CD4-positive, alpha-beta T cell treated with Interleukin-6 for 4 hours (primary cell): Measurements from ENCODE around the gene NLRP3.
"Not testable (repeated sequence)": the region's sequence is repeated elsewhere in the genome, so short reads cannot be mapped to it uniquely, and the experiment has no call there.

Experiments
- DNase-seq: peaks from one replicate; pipeline ENCODE4 v3.0.0-alpha.2; 2020; ENCODE audit warnings: mixed read lengths

NLRP3 gene

DNA sequence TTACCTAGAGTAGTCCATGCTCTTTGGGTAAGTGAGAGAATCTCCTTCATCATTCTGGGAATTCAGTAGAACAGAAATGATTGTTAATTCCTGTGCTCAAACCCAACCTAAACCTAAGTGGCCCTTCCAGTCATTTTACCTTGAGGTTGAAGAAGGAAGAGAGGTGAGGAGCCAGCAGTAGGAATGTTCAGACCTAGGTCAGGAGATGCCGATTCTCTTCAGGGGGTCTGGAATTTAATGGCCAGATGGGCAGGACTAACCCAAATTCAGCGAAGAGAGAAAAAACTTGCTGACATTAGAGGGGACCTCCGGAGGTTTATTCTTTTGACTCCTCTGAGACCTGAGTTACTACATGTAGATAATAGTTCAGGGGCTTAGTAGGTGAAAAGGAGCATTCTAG is 58.4 kb downstream of the NLRP3 start:
- DNase-seq = no peak

DNA sequence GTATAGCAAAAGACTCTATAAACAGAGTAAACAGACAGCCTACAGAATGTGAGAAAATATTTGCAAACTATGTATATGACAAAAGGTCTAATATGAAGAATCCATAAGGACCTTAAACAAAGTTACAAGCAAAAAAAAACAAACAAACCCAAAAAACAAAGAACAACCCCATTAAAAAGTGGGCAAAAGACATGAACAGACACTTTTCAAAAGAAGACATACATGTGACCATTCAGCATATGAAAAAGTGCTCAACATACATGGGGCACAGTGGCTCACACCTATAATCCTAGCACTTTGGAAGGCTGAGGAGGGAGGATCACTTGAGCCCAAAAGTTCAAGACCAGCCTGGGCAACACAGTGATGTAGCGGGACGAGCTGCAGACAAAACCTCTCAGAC is 59.8 kb downstream of the NLRP3 start:
- DNase-seq = no peak

DNA sequence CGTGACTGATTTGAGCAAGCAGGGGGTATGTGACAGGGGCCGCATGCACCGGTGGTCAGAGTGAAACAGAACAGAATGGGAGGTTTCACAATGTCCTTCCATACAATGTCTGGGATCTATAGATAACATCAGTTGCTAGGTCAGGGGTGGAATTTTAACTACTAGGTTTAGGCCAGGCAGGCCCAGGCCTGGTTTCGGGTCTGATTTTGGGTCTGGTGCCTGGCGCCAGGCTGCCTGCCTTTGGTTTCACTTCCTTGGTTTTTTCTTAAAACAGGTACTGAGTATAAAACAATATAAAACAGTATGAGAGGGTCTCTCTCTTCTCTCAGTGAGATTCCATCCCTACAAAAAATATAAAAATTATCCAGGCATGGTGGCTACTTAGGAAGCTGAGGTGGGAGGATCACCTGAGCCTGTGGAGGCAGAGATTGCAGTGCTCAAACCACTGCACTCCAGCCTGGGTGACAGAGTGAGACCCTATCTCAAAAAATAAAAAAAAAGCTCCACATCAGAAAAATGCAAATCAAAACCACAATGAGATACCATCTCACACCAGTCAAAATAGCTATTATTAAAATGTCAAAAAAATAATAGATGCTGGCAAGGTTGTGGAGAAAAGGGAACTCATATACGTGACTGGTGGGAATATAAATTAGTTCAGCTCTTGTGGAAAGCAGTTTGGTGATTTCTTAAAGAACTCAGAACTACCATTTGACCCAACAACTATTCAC is 60.5 kb downstream of the NLRP3 start:
- DNase-seq = not testable (repeated sequence)

DNA sequence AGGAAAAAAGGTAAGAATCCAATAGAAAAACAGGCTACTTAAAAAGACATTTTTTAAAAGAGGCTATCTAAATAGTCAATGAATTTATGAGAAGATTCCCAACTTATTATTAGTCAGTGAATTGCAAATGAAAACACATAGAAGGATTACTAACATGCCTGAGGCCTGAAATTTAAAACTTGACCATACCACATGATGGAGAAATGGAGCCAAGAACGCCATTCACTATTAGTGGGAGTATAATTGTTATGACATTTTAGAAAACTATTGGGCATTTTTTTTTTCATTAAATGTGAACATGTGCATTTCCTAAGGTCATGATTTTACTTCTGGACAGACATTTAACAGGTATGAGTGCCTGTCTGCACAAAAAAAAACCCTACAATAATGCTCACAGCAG is 66.8 kb downstream of the NLRP3 start:
- DNase-seq = no peak

DNA sequence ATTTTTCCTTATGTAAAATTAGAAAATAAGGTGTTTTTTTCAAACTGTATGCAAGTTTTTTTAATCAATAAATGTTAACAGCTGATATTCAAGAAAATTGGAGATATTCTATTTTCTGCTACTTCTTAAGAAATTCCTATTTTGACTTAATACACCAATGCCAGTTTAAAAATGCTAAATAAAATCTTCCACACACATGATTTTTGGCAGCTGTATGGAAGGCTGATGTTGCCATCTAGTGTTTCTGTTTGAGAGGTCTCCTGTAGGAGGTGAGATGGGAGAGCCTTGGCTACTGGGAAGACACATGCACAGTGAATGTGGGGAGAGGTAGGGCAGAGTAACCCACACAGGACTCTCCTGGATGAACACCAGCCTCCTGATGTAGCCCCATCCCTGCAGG is 71.1 kb downstream of the NLRP3 start:
- peak; percentile 46 for DNase-seq

DNA sequence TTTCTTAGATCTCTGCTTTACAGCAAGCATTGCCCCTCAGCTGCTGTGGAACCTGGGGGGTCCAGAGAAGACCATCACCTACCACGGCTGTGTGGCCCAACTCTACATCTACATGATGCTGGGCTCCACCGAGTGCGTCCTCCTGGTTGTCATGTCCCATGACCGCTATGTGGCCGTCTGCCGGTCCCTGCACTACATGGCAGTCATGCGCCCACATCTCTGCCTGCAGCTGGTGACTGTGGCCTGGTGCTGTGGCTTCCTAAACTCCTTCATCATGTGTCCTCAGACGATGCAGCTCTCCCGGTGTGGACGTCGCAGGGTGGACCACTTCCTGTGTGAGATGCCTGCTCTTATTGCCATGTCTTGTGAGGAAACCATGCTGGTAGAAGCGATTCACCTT is 75.4 kb downstream of the NLRP3 start:
- DNase-seq = no peak

DNA sequence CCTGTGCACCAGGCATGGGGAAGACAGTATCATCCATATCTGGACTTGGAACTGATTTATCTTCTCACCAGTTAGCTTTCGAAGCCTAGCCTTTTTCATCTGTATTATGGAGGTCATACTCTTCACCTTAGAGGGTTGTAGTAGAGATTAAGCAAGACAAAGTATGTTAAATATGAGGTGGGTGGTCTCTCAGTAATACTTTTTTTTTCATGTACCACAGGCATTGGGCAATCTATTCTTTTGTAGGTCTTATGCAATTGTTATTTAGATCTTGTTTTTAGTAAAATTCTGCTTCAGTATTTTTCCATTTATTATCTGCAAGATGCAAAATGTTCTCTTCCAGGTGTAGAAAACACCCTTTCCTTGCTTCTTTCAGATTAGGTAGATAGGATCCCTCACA is 77.1 kb downstream of the NLRP3 start:
- no peak for DNase-seq

DNA sequence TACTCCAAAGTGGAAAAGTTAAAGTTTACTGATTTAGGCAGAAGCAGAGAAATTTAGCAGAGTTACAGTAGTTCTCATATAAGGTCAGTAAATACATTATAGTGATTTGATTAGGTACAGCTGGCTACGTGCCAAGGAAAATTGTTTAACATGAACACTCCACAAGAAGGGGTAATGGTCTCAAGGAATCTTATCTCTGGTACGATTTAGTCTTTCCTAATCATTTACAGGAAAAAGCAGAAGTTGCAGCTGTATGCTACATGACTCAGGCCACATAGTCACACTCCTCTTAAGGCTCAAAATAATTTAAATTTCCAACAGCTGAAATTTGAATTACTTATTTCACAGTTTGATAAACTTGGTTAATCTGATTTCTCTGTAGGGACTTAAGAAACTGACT is 78.8 kb downstream of the NLRP3 start:
- no peak for DNase-seq

DNA sequence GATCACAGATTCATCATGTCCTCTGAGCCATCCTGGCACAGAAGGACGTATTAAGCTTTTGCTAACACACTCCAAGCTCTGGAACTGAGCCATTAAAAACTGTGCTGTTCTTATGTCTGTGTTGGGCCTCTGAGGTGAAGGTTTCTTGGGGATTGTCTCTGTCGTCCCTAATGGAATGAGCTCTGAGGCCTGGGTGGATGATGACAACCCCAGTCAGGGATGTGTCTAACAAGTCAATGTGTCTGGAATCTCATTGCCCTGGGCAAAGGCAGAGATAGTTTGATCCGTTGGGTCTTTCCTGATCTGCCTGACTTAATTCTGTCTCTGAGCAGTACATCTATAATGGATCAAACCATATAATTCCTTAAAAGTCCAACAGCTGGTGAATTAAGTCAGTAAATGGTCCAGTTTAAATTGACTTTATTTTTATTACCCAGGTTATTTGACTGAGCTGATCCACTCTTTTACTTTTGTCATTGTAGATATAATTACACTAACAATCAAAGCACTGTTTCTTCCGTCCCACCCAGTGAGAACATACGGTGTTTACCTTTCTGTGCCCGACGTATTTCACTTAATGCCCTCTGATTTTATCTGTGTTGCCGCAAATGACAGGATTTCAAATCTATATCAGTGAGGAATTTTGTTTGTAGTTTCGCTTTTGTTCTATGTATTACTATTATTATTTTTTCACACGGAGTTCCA is 80.8 kb downstream of the NLRP3 start:
- no peak for DNase-seq
